Chondrocyte (in vitro differentiated cells): ENCODE measurements around the gene MAP3K6. TPM values are rescaled to one million over a fixed set of nuclear protein-coding genes. Genes with fewer than 3 reads are reported as not detected.

Experiments used
- DNase-seq: peaks from one replicate; pipeline ENCODE4 v3.0.0; 2021; ENCODE audit warnings: mixed read lengths, low spot score
- H3K27ac Mint-ChIP-seq: one replicate; pipeline ENCODE4 v1.8.0; 2021; ENCODE audit warnings: mild to moderate bottlenecking, moderate library complexity, mixed read lengths; ENCODE audit not compliant: unreplicated experiment
- H3K27me3 Mint-ChIP-seq: 2 replicates; pipeline ENCODE4 v1.8.0; 2021; ENCODE audit warnings: low read depth, mixed read lengths
- H3K36me3 Mint-ChIP-seq: 2 replicates; pipeline ENCODE4 v1.8.0; 2021; ENCODE audit warnings: low read depth, mixed read lengths
- H3K4me1 Mint-ChIP-seq: 2 replicates; pipeline ENCODE4 v1.8.0; 2021; ENCODE audit warnings: low read depth, mild to moderate bottlenecking, mixed read lengths
- H3K4me3 Mint-ChIP-seq: one replicate; pipeline ENCODE4 v1.8.0; 2021; ENCODE audit warnings: mild to moderate bottlenecking, moderate library complexity, mixed read lengths; ENCODE audit not compliant: unreplicated experiment
- H3K9me3 Mint-ChIP-seq: 2 replicates; pipeline ENCODE4 v1.8.0; 2021; ENCODE audit warnings: low read depth, mixed read lengths
- CTCF ChIP-seq: fragments of 200-600 bp; sonication (generic); IDR thresholded peaks from 2 replicates; pipeline ENCODE4 v1.5.0; 2021; ENCODE audit warnings: antibody characterized with exemption, mild to moderate bottlenecking, moderate library complexity
- total RNA-seq: library from RNA; stranded (reverse); gene quantifications from 3 replicates; pipeline ENCODE4 v1.2.1, GENCODE V29; 2021

The MAP3K6 gene
- total RNA-seq, 1 donor from 2014 or later: 42.0 TPM

- H3K36me3 Mint-ChIP-seq: peaks cover 34% of the 10 kb centered on the region
These were observed 10.5 kb downstream of the MAP3K6 start for GRCh38 chr1:27356277-27356618.

GRCh38 chr1:27355683-27356082 is 11.1 kb downstream of the MAP3K6 start:
- TF ChIP-seq CTCF: no peak
- Mint-ChIP-seq H3K36me3 (peaks cover 30% of the 10 kb centered on the region), H3K27ac (no peak overlapping the region), H3K4me3 (no peak overlapping the region), H3K4me1 (peaks cover 3% of the 10 kb centered on the region), H3K27me3 (no peaks in the 10 kb centered on the region), H3K9me3 (no peaks in the 10 kb centered on the region)
- DNase-seq: no peak

More at GRCh38 chr1:27356277-27356618, 10.5 kb downstream of the MAP3K6 start:
- H3K27me3 Mint-ChIP-seq: no peaks in the 10 kb centered on the region
- H3K4me3 Mint-ChIP-seq: no peak overlapping the region
- H3K9me3 Mint-ChIP-seq: no peaks in the 10 kb centered on the region
- DNase-seq: no peak
- no peak for TF ChIP-seq CTCF
- H3K27ac Mint-ChIP-seq: no peak overlapping the region
- peaks cover 3% of the 10 kb centered on the region for H3K4me1 Mint-ChIP-seq

DNA sequence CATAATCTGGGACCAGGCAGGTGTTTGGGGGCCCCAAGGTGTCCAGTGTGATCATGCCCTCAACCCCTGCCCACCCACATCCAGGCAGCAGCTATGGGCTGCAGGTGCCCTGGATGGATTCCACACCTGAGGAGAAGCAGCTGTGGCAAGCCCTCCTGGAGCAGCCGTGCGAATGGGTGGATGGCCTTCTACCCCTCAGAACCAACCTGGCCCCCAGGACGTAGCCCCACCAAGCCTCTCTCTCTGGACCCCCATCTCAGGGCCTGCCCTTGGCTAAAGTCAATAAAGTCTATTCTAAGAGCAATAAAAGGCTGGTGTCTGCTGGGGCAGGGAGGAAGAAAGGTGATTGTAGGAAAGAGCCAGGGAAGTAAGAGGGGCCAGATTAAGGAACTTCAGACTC is 13.1 kb downstream of the MAP3K6 start:
- no peaks in the 10 kb centered on the region for H3K9me3 Mint-ChIP-seq
- no peaks in the 10 kb centered on the region for H3K27me3 Mint-ChIP-seq
- peaks cover 3% of the 10 kb centered on the region for H3K4me1 Mint-ChIP-seq
- no peak overlapping the region for H3K27ac Mint-ChIP-seq
- H3K36me3 Mint-ChIP-seq: peaks cover 14% of the 10 kb centered on the region
- H3K4me3 Mint-ChIP-seq: no peak overlapping the region
- no peak for DNase-seq
- TF ChIP-seq CTCF: no peak

DNA sequence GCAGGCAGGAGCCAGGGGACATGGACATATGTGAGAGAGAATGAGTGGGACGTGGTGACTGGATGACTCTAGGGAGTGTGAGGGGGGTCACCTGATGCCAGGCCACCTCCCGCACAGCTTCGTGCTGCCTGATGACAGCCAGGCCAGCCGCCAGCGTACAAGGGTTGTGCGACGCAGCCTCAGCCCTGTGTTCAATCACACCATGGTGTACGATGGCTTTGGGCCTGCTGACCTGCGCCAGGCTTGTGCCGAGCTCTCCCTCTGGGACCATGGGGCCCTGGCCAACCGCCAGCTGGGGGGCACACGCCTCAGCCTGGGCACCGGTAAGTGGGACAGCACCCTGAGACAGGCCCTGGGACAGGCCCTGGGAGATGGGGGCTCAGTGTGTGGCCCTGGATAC is 13.6 kb downstream of the MAP3K6 start:
- Mint-ChIP-seq H3K27me3 (no peaks in the 10 kb centered on the region), H3K4me1 (peaks cover 3% of the 10 kb centered on the region), H3K9me3 (no peaks in the 10 kb centered on the region), H3K4me3 (no peak overlapping the region), H3K36me3 (peaks cover 14% of the 10 kb centered on the region), H3K27ac (no peak overlapping the region)
- no peak for TF ChIP-seq CTCF
- DNase-seq: no peak

DNA sequence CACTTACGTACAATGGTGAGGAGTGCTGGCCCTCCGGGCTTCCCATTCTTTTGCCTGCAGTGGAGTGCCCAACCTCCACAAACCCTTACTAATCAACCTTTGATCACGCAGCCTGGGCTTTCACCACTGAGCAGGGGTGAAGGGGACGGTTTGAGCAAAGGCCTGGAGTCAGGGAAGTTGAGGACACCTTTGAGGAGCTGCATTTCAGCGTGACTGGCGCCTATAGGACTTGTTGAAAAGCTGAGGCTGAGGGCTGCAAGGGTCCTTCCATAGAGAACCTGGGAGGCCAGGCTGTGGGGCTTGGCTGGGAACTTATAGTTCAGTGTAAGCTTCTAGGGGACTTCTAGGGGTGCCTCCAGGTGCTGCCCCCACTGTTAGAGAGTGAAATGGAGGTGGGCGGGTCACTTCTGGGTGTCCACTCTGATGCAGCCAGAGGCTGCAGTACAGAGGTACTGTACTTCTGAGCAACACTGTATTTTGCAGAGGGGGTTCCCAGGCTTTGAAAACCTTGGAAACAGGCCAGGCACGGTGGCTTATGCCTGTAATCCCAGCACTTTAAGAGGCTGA is 15.1 kb downstream of the MAP3K6 start:
- peaks cover 11% of the 10 kb centered on the region for H3K36me3 Mint-ChIP-seq
- DNase-seq: no peak
- H3K9me3 Mint-ChIP-seq: no peaks in the 10 kb centered on the region
- TF ChIP-seq CTCF: no peak
- no peak overlapping the region for H3K27ac Mint-ChIP-seq
- no peaks in the 10 kb centered on the region for H3K27me3 Mint-ChIP-seq
- H3K4me3 Mint-ChIP-seq: no peak overlapping the region
- peaks cover 8% of the 10 kb centered on the region for H3K4me1 Mint-ChIP-seq
